AG08396 (cell line): ENCODE results near the gene RXRB.

ENCODE experiments used
- DNase-seq: peaks from one replicate; pipeline ENCODE4 v3.0.0; 2012; ENCODE audit warnings: low spot score, mixed read lengths

Gene RXRB

DNA sequence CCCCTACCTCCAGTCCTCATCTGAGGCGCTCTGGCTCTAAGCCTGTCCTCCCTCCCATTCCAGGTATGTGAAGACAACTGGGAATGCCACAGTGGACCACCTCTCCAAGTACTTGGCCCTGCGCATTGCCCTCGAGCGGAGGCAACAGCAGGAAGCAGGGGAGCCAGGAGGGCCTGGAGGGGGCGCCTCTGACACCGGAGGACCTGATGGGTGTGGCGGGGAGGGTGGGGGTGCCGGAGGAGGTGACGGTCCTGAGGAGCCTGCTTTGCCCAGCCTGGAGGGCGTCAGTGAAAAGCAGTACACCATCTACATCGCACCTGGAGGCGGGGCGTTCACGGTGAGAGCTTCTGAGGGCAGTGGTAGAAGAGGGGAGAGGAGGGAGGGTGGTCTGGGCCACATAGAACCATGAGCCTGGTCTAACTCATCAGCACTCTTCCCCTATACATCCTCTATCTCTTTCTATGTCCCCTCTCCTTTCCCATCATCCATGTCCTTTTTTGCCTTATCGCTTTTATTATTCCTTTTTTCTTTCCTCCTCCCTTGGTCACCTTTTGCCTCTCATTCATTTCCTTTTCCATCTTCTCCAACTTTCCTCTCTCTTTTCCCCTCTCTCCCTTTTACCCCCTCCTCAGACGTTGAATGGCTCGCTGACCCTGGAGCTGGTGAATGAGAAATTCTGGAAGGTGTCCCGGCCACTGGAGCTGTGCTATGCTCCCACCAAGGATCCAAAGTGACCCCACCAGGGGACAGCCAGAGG lies 11.4 kb upstream of the RXRB start:
- no peak for DNase-seq

DNA sequence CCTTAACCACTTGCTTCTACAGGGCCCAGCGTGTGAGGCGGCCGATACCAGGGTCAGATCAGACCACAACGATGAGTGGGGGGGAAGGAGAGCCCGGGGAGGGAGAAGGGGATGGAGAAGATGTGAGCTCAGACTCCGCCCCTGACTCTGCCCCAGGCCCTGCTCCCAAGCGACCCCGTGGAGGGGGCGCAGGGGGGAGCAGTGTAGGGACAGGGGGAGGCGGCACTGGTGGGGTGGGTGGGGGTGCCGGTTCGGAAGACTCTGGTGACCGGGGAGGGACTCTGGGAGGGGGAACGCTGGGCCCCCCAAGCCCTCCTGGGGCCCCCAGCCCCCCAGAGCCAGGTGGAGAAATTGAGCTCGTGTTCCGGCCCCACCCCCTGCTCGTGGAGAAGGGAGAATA lies 10.7 kb upstream of the RXRB start:
- peak; percentile 1 for DNase-seq

DNA sequence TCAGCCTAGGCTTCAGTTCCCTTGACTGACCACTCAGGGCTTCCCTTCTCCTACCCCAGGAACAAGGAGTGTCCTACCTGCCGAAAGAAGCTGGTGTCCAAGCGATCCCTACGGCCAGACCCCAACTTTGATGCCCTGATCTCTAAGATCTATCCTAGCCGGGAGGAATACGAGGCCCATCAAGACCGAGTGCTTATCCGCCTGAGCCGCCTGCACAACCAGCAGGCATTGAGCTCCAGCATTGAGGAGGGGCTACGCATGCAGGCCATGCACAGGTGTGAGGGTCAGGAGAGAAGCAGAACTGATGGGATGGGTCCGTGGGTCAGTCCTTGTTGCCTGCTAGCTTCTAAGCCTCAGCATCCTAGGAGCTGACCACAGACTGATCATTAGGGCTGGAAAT lies 9.4 kb upstream of the RXRB start:
- DNase-seq = no peak

DNA sequence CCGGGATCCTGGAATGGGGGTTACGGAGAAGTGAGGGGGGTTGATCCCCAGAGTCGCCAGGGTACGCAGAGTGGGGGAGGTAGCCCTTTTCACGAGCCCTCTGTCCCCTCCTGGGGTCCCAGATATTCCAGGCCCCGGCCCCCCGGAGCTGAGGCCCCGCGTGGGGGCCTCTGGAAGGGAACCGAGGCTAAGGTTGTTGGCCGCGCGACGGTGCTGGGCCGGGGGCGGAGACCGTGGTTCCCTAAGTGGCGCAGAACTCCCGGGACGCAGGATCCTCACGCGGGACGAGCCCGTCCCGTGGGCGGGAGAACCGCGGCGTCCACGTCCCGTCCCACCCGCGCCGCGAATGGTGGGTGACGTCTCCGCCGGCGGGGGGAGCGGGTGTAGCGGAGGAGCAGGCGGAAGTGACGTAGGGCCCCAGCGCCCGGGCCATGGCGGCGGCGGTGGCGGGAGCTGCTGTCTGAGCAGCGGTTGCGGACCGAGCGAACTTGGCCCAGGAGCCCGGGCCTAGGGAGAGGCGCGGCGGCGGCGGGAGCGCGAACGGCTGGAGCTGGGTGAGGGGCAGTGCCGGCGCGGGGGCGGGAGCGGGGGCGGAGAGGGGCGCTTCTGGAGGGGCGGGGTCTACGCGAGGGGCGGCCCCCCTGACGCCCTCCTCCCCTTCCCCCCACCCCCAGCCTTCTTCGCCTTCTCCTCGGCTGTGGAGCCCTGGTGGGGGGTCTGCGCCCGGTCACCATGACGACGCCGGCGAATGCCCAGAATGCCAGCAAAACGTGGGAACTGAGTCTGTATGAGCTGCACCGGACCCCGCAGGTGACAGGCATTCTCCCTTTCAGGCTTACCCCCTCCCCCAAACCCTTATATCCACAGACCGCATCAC lies 7.9 kb upstream of the RXRB start, which contains the start of gene RING1:
Gene RING1, plus strand, starts transcription at position 410 of the 877 bp plus-strand sequence. Its CDS starts 323 bp downstream, at position 733.
- DNase-seq = peak; percentile 95

DNA sequence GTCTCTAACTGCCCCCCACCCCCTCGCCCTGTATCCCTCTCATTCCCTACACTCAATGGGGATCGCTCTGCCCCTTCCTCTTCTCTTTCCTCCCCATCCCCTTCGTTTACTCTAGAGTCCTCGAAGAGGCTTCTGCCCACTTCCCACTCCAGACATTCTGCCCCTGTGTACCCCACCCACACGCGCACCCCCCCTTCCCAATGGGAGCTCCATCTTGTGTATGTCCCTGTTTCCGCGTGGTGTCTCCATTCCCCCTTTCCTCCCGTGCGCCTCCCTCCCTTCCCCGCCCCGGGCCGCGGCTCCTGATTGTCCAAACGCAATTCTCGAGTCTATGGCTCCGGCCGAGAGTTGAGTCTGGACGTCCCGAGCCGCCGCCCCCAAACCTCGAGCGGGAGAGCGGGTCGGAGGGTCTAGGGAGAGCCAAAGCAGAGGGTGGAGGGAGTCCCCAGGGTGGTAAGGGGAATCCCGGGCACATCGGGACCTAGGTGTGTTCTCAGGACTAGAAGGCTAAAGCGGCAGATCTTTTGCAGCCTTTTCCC lies 7.2 kb upstream of the RXRB start:
- peak; percentile 73 for DNase-seq

DNA sequence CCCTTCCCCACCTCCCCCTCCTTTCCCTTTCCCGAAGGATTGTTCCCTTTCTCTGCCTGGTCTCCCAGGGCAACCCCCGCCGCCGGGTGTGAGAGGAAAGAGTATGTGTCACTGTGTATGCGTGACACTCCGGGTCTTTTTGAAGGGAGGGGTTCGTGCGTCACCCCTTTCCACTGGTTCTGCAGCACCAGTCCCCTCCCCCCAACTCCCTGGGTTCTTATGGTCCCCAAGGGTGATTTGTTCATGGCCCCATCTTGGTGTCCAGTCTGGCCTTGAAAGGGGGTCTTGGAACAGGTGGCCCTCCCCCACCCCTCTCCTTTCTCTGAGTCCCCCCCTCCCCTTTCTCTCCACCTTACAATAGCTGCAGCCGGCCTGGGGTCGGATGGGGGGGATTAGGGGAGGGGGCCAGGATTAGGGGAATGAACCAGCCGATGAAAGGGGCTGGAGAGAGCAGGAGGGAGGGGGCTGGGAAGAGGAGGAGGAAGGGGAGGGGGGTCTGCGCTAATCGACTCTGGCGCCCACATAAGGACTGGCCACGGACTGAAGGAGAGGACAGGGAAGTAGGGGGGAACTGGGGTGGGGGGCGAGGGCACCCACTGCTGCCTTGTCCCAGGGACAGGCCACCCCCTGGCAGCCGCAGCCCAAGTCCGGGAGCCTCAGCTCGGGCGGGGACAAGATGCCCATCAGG lies 6.5 kb upstream of the RXRB start:
- peak; percentile 82 for DNase-seq

DNA sequence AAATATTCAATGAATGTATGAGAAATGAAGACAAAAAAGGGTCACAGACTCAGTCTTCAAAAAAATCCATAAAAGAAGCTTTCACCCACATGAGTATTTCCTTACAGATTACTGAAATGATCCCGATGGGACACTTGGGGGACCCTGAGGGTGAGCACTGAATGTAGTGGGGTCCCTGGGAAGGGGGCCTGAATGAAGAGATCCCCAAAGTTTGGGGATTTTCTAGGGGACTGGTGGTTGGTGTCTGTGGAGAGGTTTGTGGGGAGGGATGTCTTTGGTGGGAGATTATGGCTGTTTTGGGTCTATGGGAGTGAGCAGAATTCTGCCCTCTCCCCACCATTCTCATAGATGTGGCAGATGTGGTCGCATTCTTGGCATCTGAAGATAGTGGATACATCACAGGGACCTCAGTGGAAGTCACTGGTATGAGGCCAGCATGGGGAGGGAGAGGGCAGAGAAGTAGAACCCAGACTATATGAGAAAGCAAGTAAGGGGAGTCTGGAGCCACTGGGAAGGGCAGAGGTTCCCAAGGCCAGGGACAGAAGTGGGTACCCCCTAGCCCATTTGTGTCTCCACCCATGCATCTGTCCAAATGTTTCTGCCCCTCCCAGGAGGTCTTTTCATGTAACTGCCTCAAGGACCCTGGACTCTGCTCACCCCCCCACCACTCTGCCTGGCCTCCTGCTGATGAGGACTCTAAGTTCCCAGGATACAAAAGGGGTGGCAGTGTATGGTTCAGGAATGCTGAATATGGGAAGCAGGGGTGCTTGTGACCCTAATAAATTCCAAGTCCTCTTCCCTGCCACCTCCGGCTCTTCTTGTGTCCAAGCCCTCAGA lies 5.8 kb upstream of the RXRB start:
- DNase-seq = no peak

DNA sequence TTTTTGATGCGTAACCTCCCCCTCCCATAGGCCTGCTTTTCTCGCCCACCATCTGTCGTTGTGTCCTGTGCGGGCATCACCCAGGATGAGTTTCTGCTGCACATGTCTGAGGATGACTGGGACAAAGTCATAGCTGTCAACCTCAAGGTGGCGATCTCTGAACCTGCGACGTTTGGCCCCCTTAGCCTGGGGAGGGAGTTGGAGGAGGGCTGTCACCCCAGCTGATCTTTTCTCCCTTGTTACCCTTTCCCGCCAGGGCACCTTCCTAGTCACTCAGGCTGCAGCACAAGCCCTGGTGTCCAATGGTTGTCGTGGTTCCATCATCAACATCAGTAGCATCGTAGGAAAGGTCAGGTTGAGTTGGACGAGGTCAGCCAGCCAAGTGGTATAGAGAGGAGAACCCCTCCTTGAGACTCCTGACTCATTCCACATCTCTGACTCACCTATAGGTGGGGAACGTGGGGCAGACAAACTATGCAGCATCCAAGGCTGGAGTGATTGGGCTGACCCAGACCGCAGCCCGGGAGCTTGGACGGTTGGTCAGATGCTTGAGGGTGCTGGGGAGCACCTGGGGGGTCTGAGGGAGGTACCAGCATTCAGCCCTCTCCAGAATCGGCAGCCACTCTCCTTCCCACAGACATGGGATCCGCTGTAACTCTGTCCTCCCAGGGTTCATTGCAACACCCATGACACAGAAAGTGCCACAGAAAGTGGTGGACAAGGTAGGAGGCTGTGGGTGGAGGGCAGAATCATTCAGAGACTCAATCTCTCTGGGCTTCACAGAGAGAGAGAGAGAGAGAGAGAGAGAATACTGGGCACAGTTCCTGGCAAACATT lies 4.9 kb upstream of the RXRB start:
- no peak for DNase-seq

DNA sequence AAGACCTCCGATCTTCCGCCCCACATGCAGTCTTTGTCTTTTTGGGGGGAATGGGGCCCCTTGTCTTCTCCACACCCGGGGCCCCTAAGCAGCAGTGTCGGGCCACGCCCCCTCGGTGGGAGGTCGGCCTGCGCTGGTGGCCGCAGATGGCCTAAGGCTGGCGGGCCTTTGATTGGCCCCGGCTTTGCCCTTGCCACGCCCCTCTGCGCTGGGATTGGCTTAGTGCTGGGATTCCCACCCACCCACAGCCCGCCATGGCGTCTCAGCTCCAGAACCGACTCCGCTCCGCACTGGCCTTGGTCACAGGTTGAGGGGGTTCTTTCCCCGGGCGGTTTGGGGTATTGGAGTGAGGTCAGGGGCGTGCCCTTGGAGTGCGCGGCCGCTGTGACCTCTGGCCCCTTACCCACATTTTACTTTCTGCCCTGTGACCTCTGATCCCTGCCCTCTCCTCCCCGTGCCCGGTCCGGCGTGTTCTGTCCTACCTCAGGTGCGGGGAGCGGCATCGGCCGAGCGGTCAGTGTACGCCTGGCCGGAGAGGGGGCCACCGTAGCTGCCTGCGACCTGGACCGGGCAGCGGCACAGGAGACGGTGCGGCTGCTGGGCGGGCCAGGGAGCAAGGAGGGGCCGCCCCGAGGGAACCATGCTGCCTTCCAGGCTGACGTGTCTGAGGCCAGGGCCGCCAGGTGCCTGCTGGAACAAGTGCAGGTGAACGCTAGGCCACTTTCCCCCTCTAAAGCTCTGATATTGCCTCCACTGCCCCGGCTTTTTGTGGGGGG lies 4.1 kb upstream of the RXRB start, which contains the start of gene HSD17B8:
Gene HSD17B8, plus strand, starts transcription at position 241 of the 776 bp plus-strand sequence. Its CDS starts 14 bp downstream, at position 255.
- peak; percentile 94 for DNase-seq

DNA sequence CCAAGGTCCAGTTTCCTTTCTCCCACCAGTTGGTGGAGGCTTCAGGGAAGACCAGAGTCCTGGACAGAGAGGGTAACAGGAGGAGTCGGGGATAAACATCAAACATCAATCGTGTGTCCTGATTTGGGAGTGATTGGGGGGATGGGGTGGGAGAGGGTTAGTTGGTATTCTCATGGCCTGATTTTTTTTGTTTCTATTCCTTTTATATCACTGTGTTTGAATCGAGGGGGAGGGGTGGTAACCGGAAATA lies 3.6 kb upstream of the RXRB start:
- DNase-seq = no peak

DNA sequence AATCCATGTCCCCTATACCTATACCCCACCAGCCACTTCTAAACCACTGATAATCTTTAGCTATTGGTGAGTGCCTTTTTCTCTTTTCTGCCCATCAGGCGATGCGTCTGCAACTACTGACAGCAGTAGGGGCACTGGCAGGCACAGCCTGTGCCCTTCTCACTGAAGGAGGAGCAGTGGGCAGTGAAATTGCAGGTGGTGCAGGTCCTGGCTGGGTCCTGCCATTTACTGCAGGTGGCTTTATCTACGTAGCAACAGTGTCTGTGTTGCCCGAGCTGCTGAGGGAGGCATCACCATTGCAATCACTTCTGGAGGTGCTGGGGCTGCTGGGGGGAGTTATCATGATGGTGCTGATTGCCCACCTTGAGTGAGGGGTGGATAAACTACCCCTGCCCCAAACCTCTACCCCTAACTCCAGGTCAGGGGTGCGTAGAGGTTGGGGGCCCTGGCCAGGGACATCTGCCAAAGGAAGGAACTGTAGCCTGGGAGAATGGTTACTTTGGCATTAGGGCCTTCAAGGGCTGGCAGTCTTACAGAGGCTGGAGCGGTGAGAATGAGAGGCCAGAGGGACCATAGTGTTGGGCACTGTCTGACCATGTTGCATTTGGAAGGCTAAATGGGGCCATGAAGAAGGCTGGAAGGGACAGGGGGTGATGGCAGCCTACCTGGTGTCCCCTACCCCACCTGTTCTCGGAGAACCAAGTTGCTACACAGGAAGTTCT lies 3.1 kb upstream of the RXRB start:
- DNase-seq = no peak

DNA sequence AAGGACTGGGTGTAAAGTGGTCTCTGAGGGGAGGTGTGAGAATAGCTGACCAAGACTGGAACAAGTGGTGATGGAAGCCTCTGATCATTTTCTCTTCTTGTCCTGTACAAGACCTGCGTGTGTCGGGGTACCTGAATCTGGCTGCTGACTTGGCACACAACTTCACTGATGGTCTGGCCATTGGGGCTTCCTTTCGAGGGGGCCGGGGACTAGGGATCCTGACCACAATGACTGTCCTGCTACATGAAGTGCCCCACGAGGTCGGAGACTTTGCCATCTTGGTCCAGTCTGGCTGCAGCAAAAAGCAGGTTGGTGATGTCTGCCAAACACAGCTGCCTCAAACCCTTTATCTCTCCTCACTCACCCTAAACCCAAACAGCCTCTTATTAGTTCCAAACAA lies 2.3 kb upstream of the RXRB start:
- no peak for DNase-seq

DNA sequence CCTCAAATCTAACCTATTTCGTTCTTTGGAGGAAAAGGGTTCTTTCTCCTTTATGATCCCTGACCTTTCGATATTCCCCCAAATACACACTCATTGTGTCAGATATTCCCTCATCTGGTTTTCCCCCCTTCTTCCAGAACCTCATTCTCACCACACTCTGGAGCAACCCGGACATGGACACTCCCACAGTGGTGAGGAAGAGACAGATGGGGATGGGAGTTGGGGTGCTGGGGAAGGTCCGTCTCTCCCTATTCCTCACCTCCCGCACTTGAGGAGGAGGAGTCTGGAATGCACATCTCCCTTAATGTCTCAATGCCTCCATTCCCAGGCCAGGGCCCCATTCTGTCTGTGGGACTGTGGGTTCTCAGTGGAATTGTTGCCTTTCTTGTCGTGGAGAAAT lies 1.5 kb upstream of the RXRB start:
- DNase-seq = no peak

DNA sequence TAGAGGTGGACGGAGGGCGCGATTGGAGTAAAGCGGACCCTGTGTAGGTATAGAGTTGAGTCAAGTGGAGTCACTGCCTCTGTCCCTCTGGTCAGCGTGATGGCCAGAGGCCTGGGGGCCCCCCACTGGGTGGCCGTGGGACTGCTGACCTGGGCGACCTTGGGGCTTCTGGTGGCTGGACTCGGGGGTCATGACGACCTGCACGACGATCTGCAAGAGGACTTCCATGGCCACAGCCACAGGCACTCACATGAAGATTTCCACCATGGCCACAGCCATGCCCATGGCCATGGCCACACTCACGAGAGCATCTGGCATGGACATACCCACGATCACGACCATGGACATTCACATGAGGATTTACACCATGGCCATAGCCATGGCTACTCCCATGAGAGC lies 681 bp upstream of the RXRB start:
- DNase-seq = no peak

DNA sequence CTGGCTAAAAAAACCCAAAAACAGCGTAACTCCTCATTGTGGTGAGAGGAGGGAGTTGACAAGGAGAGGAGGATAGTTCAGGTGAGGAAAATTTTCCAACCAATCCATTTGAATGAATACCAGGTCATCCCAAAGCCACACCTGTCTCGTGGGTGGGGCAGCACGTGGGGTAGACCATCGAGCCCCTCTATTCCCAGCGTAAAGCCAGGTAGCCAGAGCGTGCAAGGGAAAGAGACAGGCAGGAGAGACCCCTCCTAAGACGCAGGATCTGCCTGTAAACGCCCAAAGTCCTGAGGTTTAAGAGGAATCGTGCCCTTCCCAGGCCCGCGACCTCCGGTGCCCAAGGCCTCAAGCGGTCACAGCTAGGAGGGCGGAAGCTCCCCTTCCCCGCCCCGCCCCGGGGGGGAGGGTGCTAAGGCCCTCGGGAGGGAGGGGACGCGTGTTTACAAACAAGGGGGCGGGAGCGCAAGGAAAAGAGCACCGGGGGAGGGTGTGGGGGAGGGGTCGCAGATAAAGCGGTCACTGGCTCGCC lies 712 bp downstream of the RXRB start:
- peak; percentile 68 for DNase-seq

DNA sequence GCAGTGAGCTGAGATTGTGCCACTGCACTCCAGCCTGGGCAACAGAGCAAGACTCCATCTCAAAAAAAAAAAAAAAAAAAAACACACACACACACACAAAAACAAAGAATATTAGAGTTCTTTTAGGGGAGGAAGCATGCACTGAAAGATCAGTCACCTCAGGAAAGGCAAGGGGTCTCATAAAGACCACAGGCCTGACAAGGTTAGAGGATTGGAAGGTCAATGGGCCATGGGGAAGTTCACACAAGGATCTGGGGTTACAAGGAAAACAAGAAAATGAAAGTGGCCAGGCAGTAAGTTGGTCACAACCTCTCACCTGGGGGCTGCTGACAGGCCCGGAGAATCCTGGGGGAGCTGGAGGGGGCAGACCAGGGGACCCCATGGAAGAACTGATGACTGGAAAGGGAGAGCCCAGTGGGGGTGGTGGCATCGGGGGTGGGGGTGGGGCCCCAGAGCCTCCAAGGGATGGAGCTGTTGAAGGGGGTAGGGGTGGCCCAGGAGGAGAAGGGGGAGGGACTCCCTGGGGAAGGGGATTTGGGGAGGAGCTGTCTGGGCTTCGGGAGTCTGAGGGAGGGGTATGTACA lies 1.5 kb downstream of the RXRB start:
- DNase-seq = no peak

DNA sequence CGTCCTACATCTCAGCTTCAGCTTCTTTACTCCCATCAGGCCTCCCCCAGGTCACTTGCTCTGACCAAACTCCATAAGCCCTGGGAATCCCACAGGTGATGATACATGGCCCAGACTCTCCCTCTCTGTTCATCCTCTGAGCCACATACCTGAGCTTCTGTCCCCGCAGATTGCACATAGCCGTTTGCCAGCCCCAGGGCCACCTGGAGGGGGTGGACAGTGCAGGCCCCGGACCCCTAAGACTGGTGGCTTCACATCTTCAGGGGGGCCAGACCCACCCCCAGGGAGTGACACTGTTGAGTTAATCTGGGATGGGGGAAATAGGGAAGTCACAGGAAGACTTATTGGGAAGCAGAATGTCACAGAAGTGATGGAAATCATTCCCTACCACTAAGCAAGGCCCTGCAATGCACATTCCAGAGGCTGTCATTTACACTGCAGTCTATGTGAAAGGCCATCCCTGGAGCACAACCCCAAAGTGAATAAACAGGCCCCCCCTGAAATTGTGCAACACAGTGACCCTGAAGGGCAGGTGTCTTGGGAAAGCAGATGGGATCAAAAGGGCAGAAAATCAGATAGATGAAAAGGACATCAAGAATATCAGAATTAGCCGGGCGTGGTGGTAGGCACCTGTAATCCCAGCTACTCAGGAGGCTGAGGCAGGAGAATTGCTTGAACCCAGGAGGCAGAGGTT lies 2.2 kb downstream of the RXRB start:
- DNase-seq = no peak
